K562 (cell line): ENCODE data around the gene ZNF672. TPM values are rescaled to one million over a fixed set of nuclear protein-coding genes. Genes with fewer than 3 reads are reported as not detected.

Experiments
- ASH1L ChIP-seq: fragments of 450-650 bp; IDR thresholded peaks from 2 replicates; pipeline ENCODE4 v1.6.1; 2018; ENCODE audit warnings: borderline replicate concordance, mild to moderate bottlenecking, low read depth; ENCODE audit not compliant: partially characterized antibody
- ATF1 ChIP-seq, 2 experiments: fragments of 450-650 bp in 1 of 2; IDR thresholded peaks; 2 replicates each; pipeline ENCODE4 v1.6.1; 2016; ENCODE audit warnings: missing compliant biosample characterization in 1 of 2, missing genetic modification characterization in 1 of 2
- ATF4 ChIP-seq: fragments of 450-650 bp; formaldehyde crosslinking; IDR thresholded peaks from 2 replicates; pipeline ENCODE4 v1.4.0; 2022; ENCODE audit warnings: mild to moderate bottlenecking, moderate library complexity
- CAMTA2 ChIP-seq: fragments of 250-450 bp; sonication (Bioruptor Pico); conservative IDR thresholded peaks from 2 replicates; pipeline ENCODE4 v1.5.1; 2022
- ETV1 ChIP-seq: fragments of 450-650 bp; conservative IDR thresholded peaks from 2 replicates; pipeline ENCODE4 v1.6.1; 2016; ENCODE audit warnings: missing genetic modification characterization, control low read depth, low read depth, missing compliant biosample characterization
- KAT2B ChIP-seq: IDR thresholded peaks from one replicate; pipeline ENCODE4 v1.6.1; 2012; ENCODE audit warnings: low read depth, mild to moderate bottlenecking, control low read depth, inconsistent platforms, low read length, moderate library complexity
- MAZ ChIP-seq, 2 experiments: fragments of 450-650 bp in 1 of 2; sonication (generic) in 1 of 2; formaldehyde crosslinking; IDR thresholded peaks in 1 of 2; conservative IDR thresholded peaks in 1 of 2; 2 replicates each; pipeline versions ENCODE4 v1.4.0 to v1.5.0; 2020; ENCODE audit warnings: mild to moderate bottlenecking in 1 of 2, missing genetic modification reagents in 1 of 2
- MLLT1 ChIP-seq, 2 experiments: fragments of 450-650 bp; IDR thresholded peaks; 2 replicates each; pipeline ENCODE4 v1.6.1; 2016
- NEUROD1 ChIP-seq: fragments of 150-350 bp; IDR thresholded peaks from 2 replicates; pipeline ENCODE4 v1.6.1; 2014; ENCODE audit warnings: borderline replicate concordance, low read length, low read depth; ENCODE audit not compliant: partially characterized antibody
- NFIX ChIP-seq: fragments of 250-450 bp; sonication (Bioruptor Pico); IDR thresholded peaks from 2 replicates; pipeline ENCODE4 v1.4.0; 2020; ENCODE audit warnings: low read depth, mild to moderate bottlenecking, moderate library complexity
- PML ChIP-seq: IDR thresholded peaks from 2 replicates; pipeline ENCODE4 v1.6.1; 2012; ENCODE audit warnings: low read length, inconsistent platforms
- PTTG1 ChIP-seq: fragments of 450-650 bp; IDR thresholded peaks from 2 replicates; pipeline ENCODE4 v1.6.1; 2016; ENCODE audit warnings: low read depth, mild to moderate bottlenecking, missing genetic modification characterization, missing compliant biosample characterization
- SFPQ ChIP-seq: fragments of 200-400 bp; formaldehyde crosslinking; IDR thresholded peaks from 2 replicates; pipeline ENCODE4 v1.6.1; 2017; ENCODE audit warnings: mild to moderate bottlenecking, low read depth, low read length, moderate library complexity
- SPI1 ChIP-seq: IDR thresholded peaks from 2 replicates; pipeline ENCODE4 v1.6.1; 2011; ENCODE audit warnings: low read depth, low read length, control low read depth, borderline replicate concordance
- SRSF7 ChIP-seq: fragments of 200-400 bp; formaldehyde crosslinking; optimal IDR thresholded peaks from 2 replicates; pipeline ENCODE3; 2017; ENCODE audit warnings: mild to moderate bottlenecking, low read depth, low read length
- TAF1 ChIP-seq: IDR thresholded peaks from 2 replicates; pipeline ENCODE4 v1.6.1; 2011; ENCODE audit warnings: mild to moderate bottlenecking, low read length, moderate library complexity; ENCODE audit not compliant: insufficient read depth, control insufficient read depth, severe bottlenecking; ENCODE audit errors: extremely low read depth
- ZC3H8 ChIP-seq: fragments of 450-650 bp; IDR thresholded peaks from 2 replicates; pipeline ENCODE4 v1.6.1; 2017
- ZNF174 ChIP-seq: fragments of 250-450 bp; sonication (Bioruptor Pico); IDR thresholded peaks from 2 replicates; pipeline ENCODE4 v1.4.0; 2020; ENCODE audit warnings: mild to moderate bottlenecking
- ZNF23 ChIP-seq: fragments of 250-450 bp; sonication (Bioruptor Pico); IDR thresholded peaks from 2 replicates; pipeline ENCODE4 v1.4.0; 2020; ENCODE audit warnings: mild to moderate bottlenecking
- ZNF445 ChIP-seq: fragments of 250-450 bp; sonication (Bioruptor Pico); IDR thresholded peaks from 2 replicates; pipeline ENCODE4 v1.4.0; 2020; ENCODE audit warnings: low read depth, mild to moderate bottlenecking, moderate library complexity
- polyA plus RNA-seq, 8 experiments: library from polyadenylated mRNA; depleted of rRNA in 4 of 8; stranded (reverse) in 5 of 8; unstranded in 3 of 8; fragments of >200 nt; fragmentation: Nextera tagmentation in 2 of 8; fragmentation: Illumina TruSeq in 1 of 8; extraction: Ambion mirVana in 2 of 8; extraction: Trizol in 1 of 8; gene quantifications; 2 replicates each; pipeline versions ENCODE4 v1.2.1 to v1.2.3, GENCODE V29; 2011 to 2014; ENCODE audit warnings: inconsistent platforms in 1 of 8, missing spikeins in 1 of 8
- total RNA-seq, 7 experiments: library from RNA; depleted of rRNA in 6 of 7; stranded (reverse); fragments of >200 nt in 6 of 7; fragmentation: Illumina TruSeq in 2 of 7; extraction: Trizol in 2 of 7; gene quantifications; 2 replicates each; pipeline versions ENCODE4 v1.2.1 to v1.2.3, GENCODE V29; 2011 to 2021; ENCODE audit warnings: low replicate concordance in 1 of 7

ZNF672 gene
- total and polyA plus RNA-seq, 9 of the 15 experiments (the other 6 are each of a cell fraction or from before 2014, with no cell fraction given) = 1.9 to 57.9 (median 24.1) TPM

- TF ChIP-seq MLLT1 (IDR thresholded peaks at IDR 0.05) (0 out of 4 replicates have a peak, but pooled peaks of 1 of the 2 experiments have one; percentile 65), SFPQ (no peak), ZNF23 (CRISPR knock-in tag) (no peak), PML (0 out of 2 replicates have a peak, but pooled peaks have one; percentile 32), SPI1 (no peak), ATF4 (no peak), ZC3H8 (no peak), TAF1 (peak; percentile 80), ZNF174 (CRISPR knock-in tag) (no peak), SRSF7 (no peak), ASH1L (peak; percentile 60), ZNF445 (CRISPR knock-in tag) (no peak), ETV1 (tag) (peak; percentile 60), KAT2B (no peak), NEUROD1 (peak; percentile 63), ATF1 (CRISPR knock-in tag; IDR thresholded peaks at IDR 0.05) (no peak), ATF1 (tag; IDR thresholded peaks at IDR 0.05) (no peak), MAZ (CRISPR knock-in tag; conservative IDR thresholded peaks at IDR 0.05 in 1 of 2, IDR thresholded peaks at IDR 0.05 in 1 of 2) (peak in 1 of 2 experiments; percentile 95), PTTG1 (no peak), CAMTA2 (no peak), NFIX (CRISPR knock-in tag) (no peak)
These were observed at the start of gene ZNF672 (continued) for GRCh38 chr1:248837781-248838356.
